GM03348 (cell line): Measurements from ENCODE around the gene GPX6.
"Not testable (repeated sequence)": the region's sequence is repeated elsewhere in the genome, so short reads cannot be mapped to it uniquely, and the experiment has no call there.

Experiments used
- DNase-seq: peaks from one replicate; pipeline ENCODE4 v3.0.0; 2012; ENCODE audit warnings: low spot score

Gene GPX6

GRCh38 chr6:28485482-28485881 lies 30.1 kb downstream of the GPX6 start:
- no peak for DNase-seq

- DNase-seq = no peak
Measured at GRCh38 chr6:28480253-28480932, 35.2 kb downstream of the GPX6 start.

- no peak for DNase-seq
Measured at GRCh38 chr6:28478518-28478917, 37.1 kb downstream of the GPX6 start.

GRCh38 chr6:28474441-28475219 lies 41.0 kb downstream of the GPX6 start:
- DNase-seq = peak; percentile 71

GRCh38 chr6:28469153-28469745 lies 46.3 kb downstream of the GPX6 start:
- DNase-seq = not testable (repeated sequence)

GRCh38 chr6:28468056-28468455 lies 47.5 kb downstream of the GPX6 start:
- DNase-seq = no peak

GRCh38 chr6:28462401-28462800 lies 53.2 kb downstream of the GPX6 start:
- no peak for DNase-seq

GRCh38 chr6:28458568-28458967 lies 57.0 kb downstream of the GPX6 start:
- DNase-seq = no peak
